MM.1S (cell line): ENCODE measurements around the gene MFSD11.

ENCODE experiments used
- DNase-seq: peaks from one replicate; pipeline ENCODE4 v3.0.0-alpha.2; 2015
- H2AFZ ChIP-seq: fragments of 300-600 bp; sonication (generic); 2 replicates; pipeline ENCODE4 v1.6.0; 2016; ENCODE audit warnings: antibody characterized with exemption, low read length
- H3F3A ChIP-seq: fragments of 300-600 bp; sonication (generic); 2 replicates; pipeline ENCODE4 v1.6.1; 2016; ENCODE audit warnings: mild to moderate bottlenecking, antibody characterized with exemption, low read length, moderate library complexity, mixed read lengths; ENCODE audit not compliant: insufficient read depth
- H3K27ac ChIP-seq: fragments of 300-600 bp; sonication (generic); 2 replicates; pipeline ENCODE4 v1.5.1; 2016; ENCODE audit warnings: mild to moderate bottlenecking, low read length
- H3K27me3 ChIP-seq: fragments of 300-600 bp; sonication (generic); replicated peaks from 2 replicates; pipeline ENCODE4 v1.6.0; 2016; ENCODE audit warnings: low read length; ENCODE audit not compliant: insufficient read depth
- H3K36me3 ChIP-seq: fragments of 300-600 bp; sonication (generic); replicated peaks from 2 replicates; pipeline ENCODE4 v1.6.1; 2016; ENCODE audit warnings: mild to moderate bottlenecking, low read length, mixed read lengths; ENCODE audit not compliant: insufficient read depth
- H3K4me1 ChIP-seq: fragments of 300-600 bp; sonication (generic); 2 replicates; pipeline ENCODE4 v1.6.1; 2016; ENCODE audit warnings: low read length, mixed read lengths
- H3K4me2 ChIP-seq: fragments of 300-600 bp; sonication (generic); 2 replicates; pipeline ENCODE4 v1.6.0; 2016; ENCODE audit warnings: low read depth, low read length
- H3K4me3 ChIP-seq: fragments of 300-600 bp; sonication (generic); 2 replicates; pipeline ENCODE4 v1.5.1; 2016; ENCODE audit warnings: low read length, mixed read lengths
- H3K79me2 ChIP-seq: fragments of 300-600 bp; sonication (generic); 2 replicates; pipeline ENCODE4 v1.6.1; 2016; ENCODE audit warnings: mixed run types, low read length, mixed read lengths
- H3K9ac ChIP-seq: fragments of 300-600 bp; sonication (generic); 2 replicates; pipeline ENCODE4 v1.6.1; 2016; ENCODE audit warnings: low read length, mixed read lengths
- H3K9me2 ChIP-seq: fragments of 300-600 bp; sonication (generic); replicated peaks from 2 replicates; pipeline ENCODE4 v1.6.1; 2016; ENCODE audit warnings: mild to moderate bottlenecking, low read length, mixed read lengths; ENCODE audit not compliant: insufficient read depth
- H3K9me3 ChIP-seq: fragments of 300-600 bp; sonication (generic); replicated peaks from 2 replicates; pipeline ENCODE4 v1.6.1; 2016; ENCODE audit warnings: mild to moderate bottlenecking, low read length, mixed read lengths; ENCODE audit not compliant: insufficient read depth
- H4K20me1 ChIP-seq: fragments of 300-600 bp; sonication (generic); 2 replicates; pipeline ENCODE4 v1.6.1; 2016; ENCODE audit warnings: mild to moderate bottlenecking, low read length, moderate library complexity, mixed read lengths; ENCODE audit not compliant: insufficient read depth
- CTCF ChIP-seq: fragments of 300-600 bp; sonication (generic); IDR thresholded peaks from 2 replicates; pipeline ENCODE4 v1.5.1; 2016; ENCODE audit warnings: antibody characterized with exemption, low read length, mixed read lengths
- EZH2 ChIP-seq: fragments of 300-600 bp; sonication (generic); optimal IDR thresholded peaks from 2 replicates; pipeline ENCODE3; 2017; ENCODE audit warnings: low read depth, mild to moderate bottlenecking, antibody characterized with exemption, low read length, mixed read lengths
- EZH2phosphoT487 ChIP-seq: fragments of 300-600 bp; sonication (generic); IDR thresholded peaks from 2 replicates; pipeline ENCODE4 v1.6.1; 2018; ENCODE audit warnings: antibody characterized with exemption, low read length

The MFSD11 gene

DNA sequence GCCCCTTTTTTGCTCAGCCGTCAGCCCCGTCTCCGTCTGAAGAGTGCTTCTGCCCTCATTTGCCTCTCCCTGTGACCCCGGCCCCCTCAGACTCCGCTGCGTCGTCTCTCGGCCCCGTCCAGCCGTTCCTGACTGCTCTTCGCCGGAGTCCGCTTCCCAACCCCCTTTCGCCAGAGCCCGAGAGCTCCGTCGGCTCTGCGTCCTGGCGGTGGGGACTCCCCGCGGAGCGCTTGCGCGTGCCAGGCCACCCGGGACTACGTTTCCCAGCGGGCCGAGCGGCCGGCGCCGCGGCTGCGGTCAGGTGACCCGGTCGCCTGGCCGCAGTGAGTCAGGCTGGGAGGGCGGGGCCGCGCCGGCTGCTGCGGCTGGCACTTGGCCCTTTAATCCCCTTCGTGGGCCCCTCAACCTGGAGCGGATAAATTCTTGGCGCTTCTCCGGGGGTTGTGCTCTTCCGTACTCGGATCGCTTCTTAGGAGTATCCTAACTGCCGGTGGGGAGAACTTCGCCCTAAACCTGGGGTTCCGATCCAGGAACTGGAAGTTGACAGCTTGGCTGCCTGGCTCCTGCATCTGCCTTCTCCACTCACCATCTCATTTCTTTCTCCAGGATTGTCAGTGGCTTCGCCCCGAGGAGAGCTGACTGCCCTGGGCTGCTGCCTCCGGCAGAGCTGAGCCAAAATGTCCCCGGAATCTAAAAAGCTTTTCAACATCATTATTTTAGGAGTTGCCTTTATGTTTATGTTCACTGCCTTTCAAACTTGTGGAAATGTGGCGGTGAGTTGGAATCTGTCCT is at the start of gene MFSD11:
TSS of gene MFSD11 (plus strand) at position 444 of the 792 bp plus-strand sequence. CDS start at position 678, 234 bp downstream.
- Histone ChIP-seq H3K9me3 (no peaks in the 10 kb centered on the region), H3K4me1 (peaks cover 19% of the 10 kb centered on the region), H3K9me2 (no peaks in the 10 kb centered on the region), H2AFZ (peak within 1 kb of the TSS; percentile 48), H3K27ac (peak within 1 kb of the TSS; percentile 92), H3K4me3 (peak within 1 kb of the TSS; percentile 95), H3K4me2 (peak within 1 kb of the TSS; percentile 75), H3K27me3 (no peaks in the 10 kb centered on the region), H4K20me1 (peaks cover 33% of the 10 kb centered on the region), H3K9ac (peak within 1 kb of the TSS; percentile 99), H3K79me2 (peaks cover 61% of the 10 kb centered on the region), H3F3A (peaks cover 39% of the 10 kb centered on the region), H3K36me3 (peaks cover 33% of the 10 kb centered on the region)
- no peak for TF ChIP-seq EZH2
- DNase-seq: peak; percentile 96

DNA sequence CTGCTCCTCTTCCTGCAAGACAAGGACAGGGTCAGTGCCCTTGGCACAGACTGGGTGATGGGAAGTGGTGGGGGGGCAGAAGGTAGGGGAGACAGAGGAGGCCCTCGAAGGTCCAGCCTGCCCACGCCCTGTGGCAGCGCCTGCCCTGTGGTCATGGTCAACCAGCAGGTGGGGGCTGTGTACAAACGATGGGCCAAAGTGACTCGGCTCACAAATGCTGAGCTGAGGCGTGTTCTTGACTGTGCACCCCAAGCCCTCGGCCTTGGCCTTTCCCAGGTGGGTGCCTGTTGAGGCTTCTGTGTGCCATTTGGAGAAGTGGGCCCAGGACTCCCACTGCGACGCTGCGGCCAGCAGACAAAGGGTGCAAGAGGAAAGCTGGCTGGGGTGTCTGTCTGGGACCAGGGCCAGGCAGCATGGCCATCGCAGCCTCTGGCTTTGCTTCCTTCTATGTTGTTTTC is 49.7 kb upstream of the MFSD11 start:
- TF ChIP-seq EZH2phosphoT487: no peak
- no peak for TF ChIP-seq EZH2
- TF ChIP-seq CTCF: no peak
- Histone ChIP-seq H4K20me1 (no peaks in the 10 kb centered on the region), H3K9me3 (no peaks in the 10 kb centered on the region), H3K4me2 (no peak overlapping the region), H3K4me1 (no peaks in the 10 kb centered on the region), H3K27ac (no peak overlapping the region), H3K9me2 (no peaks in the 10 kb centered on the region), H3K36me3 (no peaks in the 10 kb centered on the region), H3K9ac (no peak overlapping the region), H3F3A (no peaks in the 10 kb centered on the region), H2AFZ (no peak overlapping the region), H3K4me3 (no peak overlapping the region), H3K79me2 (no peaks in the 10 kb centered on the region), H3K27me3 (peaks cover 22% of the 10 kb centered on the region)
- no peak for DNase-seq

- H4K20me1 ChIP-seq: no peaks in the 10 kb centered on the region
- no peaks in the 10 kb centered on the region for H3K4me1 ChIP-seq
- H3K27ac ChIP-seq: no peak overlapping the region
- H2AFZ ChIP-seq: no peak overlapping the region
- no peaks in the 10 kb centered on the region for H3K79me2 ChIP-seq
- no peak for DNase-seq
- H3K9me3 ChIP-seq: no peaks in the 10 kb centered on the region
- H3K4me3 ChIP-seq: no peak overlapping the region
- H3K27me3 ChIP-seq: peaks cover 22% of the 10 kb centered on the region
- no peak overlapping the region for H3K4me2 ChIP-seq
- TF ChIP-seq CTCF (no peak), EZH2 (no peak), EZH2phosphoT487 (no peak)
- H3K36me3 ChIP-seq: no peaks in the 10 kb centered on the region
- no peaks in the 10 kb centered on the region for H3K9me2 ChIP-seq
- no peak overlapping the region for H3K9ac ChIP-seq
- H3F3A ChIP-seq: 0 out of 2 replicates have a peak, but pooled peaks cover 6% of the 10 kb centered on the region
These were observed 48.1 kb upstream of the MFSD11 start for GRCh38 chr17:76689859-76690258.
